Stimulated activated naive CD8-positive, alpha-beta T cell treated with anti-CD3 and anti-CD28 coated beads, Interleukin-15, Interleukin-2, amounts not matched to agents 100 U/mL and 50 U/mL, for 24 hours (primary cell): ENCODE data around the gene VSIG10L2.
"Not testable (repeated sequence)": the region's sequence is repeated elsewhere in the genome, so short reads cannot be mapped to it uniquely, and the experiment has no call there.

Experiments
- ATAC-seq: fragments of 150-1000 bp; cut with Tn5 transposase; one replicate; pipeline ENCODE4 v1.10.0; 2021
- DNase-seq: peaks from one replicate; pipeline ENCODE4 v3.0.0; 2021

The VSIG10L2 gene

DNA sequence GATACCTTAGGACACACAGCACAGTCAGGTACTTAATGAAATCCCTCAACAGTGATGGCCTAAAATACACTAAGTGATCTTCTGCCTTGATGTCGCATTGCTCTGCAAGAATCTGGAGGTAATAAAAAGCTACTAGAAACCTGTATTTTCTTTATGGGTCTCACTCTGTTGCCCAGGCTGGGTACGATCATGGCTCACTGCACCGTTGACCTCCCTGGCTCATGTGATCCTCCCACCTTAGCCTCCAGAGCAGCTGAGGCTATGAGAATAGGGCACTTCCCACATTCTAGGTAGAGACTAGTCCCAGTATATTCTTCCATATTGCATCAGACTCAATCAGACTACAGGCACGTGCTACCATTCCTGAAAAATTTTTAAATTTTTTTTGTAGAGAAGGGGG, 21.7 kb downstream of the VSIG10L2 start:
- DNase-seq (no peak), ATAC-seq (no peak)

DNA sequence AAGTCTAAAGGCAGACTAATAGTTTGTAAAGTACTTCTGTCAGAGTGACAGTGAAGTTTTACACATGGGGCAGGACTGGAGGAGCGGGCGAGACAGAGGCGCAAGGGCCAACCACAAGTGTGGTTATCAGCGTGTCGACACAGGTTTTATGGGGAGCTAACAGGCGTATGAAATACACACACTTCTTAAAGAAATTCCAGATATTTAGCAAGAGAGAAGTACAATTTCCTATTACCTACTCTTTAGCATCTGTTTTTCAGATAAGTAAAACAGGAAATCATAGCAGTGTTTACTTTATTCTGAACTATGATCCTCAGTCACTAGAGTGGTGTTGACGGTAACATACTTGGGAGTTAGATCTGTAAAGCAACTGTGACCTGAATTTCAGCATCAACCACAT, 22.5 kb downstream of the VSIG10L2 start:
- no peak for DNase-seq
- ATAC-seq = no peak

DNA sequence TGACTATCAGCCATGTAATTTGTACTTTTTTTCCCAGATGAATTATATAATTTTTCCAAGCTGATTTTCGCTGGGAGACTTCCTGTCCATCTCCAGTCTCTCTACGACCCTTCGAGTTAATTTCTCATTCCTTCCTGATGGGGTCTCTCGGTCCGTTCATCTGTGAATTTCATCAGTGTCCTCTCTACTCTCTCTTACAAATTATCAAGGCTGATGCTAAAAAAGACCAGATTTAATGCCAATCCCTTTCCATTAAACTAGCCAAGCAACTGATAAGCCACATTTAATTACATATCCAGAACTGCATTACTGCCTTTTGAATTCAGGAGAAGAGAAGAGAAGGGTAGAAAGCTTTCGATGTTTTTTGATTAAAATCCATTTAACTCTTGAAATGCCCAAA, 25.8 kb downstream of the VSIG10L2 start:
- no peak for DNase-seq
- no peak for ATAC-seq

DNA sequence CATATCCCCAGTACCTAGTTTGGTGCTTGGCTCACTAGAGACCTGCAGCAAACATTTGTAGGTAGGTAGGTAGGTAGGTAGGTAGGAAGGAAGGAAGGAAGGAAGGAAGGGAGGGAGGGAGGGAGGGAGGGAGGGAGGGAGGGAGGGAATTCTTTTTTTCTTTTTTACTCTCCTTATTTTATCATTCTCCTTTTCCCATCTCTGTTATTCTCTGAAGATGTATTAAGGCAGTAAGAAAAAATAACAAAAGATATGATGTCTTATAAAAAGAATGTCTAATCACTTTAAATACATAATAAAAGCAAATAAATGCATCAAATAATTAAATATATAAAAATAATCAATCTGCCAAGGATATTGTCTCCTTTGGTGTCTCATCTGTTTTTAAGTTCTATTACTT, 28.4 kb downstream of the VSIG10L2 start:
- no peak for DNase-seq
- no peak for ATAC-seq

DNA sequence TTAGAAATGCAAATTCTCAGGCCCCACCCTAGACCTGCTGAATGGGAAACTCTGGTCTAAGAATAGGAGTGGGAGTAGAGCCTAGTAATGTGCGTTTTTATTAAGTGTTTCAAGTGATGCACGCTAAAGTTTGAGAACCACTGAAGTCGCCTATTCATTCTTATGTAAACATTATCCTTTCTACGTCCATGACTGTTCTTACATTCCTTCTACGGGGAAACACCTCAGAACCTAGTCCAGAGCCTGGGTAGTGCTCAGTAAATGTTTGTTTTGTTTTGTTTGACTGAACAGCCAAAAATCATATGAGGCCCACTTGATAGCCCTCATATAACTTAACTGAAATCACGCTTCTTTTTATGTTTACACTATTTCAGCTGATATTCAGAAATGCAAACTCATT, 29.8 kb downstream of the VSIG10L2 start:
- DNase-seq (no peak), ATAC-seq (no peak)

DNA sequence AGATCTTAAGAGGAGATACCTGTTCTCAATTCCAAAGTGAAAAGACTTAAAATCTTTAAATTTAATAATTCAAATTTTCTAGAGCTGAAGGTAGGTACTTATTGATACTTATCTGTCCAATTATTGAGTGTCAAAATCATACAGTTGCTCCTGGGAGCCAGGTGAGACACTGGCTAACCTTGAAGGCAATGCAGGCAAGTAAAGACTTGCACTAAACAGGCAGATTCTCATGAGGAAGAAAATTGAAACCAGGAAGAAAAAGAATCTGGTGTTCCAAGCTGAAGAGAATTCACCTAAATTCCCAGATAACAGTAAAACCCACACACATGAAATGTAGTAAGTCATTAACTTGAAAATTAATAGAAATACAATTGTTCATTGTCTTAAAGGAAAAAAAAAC, 30.3 kb downstream of the VSIG10L2 start:
- ATAC-seq = no peak
- no peak for DNase-seq

GRCh38 chr11:125977333-125977732, 31.5 kb downstream of the VSIG10L2 start:
- DNase-seq = no peak
- ATAC-seq = no peak

GRCh38 chr11:125978181-125978716, 32.4 kb downstream of the VSIG10L2 start:
- no peak for DNase-seq
- ATAC-seq = no peak

DNA sequence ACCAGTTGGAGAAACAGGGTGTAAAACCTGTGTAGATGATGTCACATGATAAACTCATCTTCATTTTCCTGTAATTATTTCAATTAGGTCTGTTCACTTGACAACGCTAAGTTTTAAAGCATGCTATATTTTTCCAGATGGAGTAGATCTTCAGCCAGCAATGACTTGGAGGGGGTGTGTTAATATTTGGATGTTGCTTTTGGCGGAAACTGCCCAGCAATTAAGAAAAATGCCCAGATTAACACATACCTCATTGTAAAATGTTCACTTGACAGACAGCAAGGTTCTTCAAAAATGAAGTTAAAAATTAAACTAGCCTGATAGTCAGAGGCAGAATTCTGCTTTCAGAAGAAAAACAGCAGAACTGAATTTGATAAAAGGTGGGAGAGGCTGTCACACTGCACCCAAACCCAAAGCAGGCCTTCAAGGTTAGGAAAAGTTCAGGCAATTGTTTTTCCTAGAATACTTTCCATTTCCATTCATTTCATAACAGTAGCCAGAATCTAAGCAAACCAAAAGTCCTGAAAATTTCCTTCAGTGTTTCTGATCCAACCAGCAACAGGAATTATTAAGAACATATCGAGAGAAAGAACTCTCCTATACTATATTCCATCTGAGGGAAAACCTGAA, 33.0 kb downstream of the VSIG10L2 start:
- ATAC-seq (no peak), DNase-seq (no peak)

DNA sequence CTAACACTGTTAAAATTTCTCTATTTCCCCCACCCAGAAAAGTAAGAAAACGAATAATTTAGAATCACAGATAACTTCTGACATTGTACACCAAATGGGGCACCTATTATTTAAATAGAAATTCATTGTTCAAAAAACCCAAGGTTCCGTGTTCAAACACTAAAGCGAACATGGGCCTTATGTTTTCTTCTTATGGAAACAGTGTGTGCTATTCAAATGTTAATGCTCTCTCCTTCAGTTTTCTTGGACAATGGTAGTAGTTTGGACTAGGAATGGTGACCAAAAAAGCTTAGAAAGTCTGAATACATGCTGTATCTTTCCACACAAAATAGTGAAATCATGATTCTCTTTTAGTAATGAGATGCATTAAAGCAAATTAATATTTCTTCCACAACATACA, 33.7 kb downstream of the VSIG10L2 start:
- DNase-seq (no peak), ATAC-seq (no peak)

DNA sequence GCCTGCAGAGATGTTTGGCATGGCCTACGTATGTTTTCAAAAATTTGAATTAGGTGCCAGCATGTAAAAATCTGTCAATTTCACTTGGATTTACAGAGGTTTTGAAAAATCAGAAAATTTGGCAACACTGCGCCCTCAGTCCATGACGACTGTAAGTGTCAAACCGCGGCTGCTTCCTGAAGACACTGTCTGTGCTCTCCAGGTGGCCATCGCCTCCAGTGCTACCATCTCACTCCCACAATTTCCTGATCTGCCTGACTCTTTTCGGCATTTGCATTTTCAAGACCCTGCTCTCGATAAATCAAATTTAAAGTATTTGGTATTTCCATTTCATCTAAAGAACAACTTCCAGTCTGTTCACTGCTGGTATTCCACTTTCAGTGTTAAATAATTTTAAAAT, 34.6 kb downstream of the VSIG10L2 start:
- ATAC-seq (no peak), DNase-seq (no peak)

GRCh38 chr11:125982348-125982730, 36.5 kb downstream of the VSIG10L2 start:
- ATAC-seq (no peak), DNase-seq (no peak)

- ATAC-seq, DNase-seq: not testable (repeated sequence)
These were observed 40.1 kb downstream of the VSIG10L2 start for GRCh38 chr11:125985956-125986355.

DNA sequence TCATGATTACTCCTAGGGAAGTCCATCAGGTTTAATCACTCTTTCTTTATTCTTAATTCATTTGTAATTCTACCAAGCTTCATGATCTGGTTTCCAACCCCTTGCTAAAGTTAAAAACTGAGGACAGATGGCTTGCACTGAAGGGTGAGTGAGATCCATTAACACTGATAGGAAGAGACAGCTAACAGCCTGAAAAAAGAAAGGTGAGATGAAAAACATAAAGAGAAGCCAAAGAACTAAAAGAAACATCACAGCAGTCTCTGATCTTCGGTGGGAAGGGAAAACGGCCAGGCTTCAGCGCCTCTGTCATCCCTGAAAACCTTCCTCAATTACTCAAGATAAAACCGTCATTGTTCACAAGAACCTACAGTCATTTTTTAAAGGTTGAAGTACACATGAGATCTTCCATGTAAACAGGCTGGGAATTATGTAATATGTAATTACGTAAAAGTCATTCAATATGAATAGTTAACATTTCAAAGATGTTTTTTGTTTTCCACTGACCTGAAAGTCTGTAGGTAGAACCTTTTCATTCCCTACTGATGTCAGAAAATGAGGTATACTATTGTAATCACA, 41.3 kb downstream of the VSIG10L2 start:
- DNase-seq = no peak
- ATAC-seq = no peak

- ATAC-seq = no peak
- DNase-seq = no peak
These were observed 44.4 kb downstream of the VSIG10L2 start for GRCh38 chr11:125990244-125990643.

GRCh38 chr11:125992893-125993292, 47.0 kb downstream of the VSIG10L2 start:
- ATAC-seq = no peak
- no peak for DNase-seq

DNA sequence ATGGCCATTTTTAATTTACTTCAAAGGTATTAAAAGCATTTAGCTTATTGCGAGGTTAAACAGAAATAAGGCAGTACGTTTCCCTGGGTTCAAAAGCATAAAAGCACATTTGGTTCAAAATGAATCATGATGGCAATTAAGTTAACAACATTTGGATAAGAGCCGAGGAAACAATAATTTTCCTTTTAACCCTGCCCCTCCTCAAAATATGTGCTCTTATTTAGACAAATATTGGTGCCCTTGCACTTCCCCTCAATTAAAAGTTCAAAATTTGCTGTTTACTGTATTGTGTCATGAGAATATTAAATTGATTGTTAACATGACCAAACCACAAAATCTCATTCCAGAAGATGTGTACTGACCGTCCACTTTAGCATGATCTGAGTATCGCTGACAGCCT, 48.7 kb downstream of the VSIG10L2 start:
- DNase-seq (no peak), ATAC-seq (no peak)

- ATAC-seq (peak; percentile 84), DNase-seq (peak; percentile 48)
These were observed 49.5 kb downstream of the VSIG10L2 start for GRCh38 chr11:125995313-125995712.

DNA sequence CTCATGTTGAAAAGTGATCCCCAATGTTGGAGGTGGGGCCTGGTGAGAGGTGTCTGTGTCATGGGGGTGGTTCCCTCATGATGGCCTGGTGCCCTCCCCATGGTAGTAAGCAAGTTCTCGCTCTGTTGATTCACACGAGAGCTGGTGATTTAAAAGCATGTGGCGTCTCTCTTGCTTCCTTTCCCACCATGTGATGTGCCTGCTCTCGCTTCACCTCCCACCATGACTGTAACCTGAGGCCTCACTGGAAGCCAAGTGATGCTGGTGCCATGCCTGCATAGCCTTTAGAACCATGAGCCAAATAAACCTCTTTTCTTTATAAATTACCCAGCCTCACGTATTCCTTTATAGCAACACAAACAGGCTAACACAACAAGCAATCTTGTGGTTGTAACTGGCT, 52.4 kb downstream of the VSIG10L2 start:
- DNase-seq = no peak

GRCh38 chr11:125999234-125999880, 53.5 kb downstream of the VSIG10L2 start:
- DNase-seq (no peak), ATAC-seq (no peak)

More for the DNA sequence above, 52.4 kb downstream of the VSIG10L2 start:
- ATAC-seq = no peak

DNA sequence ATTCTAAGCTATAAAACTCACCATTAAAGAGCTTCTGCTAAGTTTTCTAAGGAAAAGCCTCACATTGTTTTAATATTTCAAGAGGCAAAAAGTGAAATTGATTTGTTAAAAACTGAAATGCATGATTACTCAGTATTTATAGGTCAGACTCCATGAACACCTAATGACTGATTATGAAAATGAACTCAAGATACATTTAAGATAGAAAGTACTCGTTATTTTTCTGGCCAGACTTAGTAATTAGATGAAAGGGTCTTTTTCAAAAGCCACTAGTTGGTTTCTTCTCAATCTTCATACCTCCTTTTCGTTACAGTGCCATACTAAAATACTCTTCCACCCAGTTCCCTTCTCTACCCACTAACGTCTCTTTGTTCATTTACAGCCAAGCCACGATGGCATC, 56.3 kb downstream of the VSIG10L2 start:
- DNase-seq (no peak), ATAC-seq (no peak)
